Nephron progenitor cell (in vitro differentiated cells): Measurements from ENCODE around the gene PRCC.

Experiments used
- DNase-seq: peaks from one replicate; pipeline ENCODE4 v3.0.0; 2021
- H3K27ac Mint-ChIP-seq: 2 replicates; pipeline ENCODE4 v1.8.0; 2021; ENCODE audit warnings: mild to moderate bottlenecking, moderate library complexity, mixed read lengths
- H3K27me3 Mint-ChIP-seq: 2 replicates; pipeline ENCODE4 v1.8.0; 2021; ENCODE audit warnings: mild to moderate bottlenecking, low read depth, mixed read lengths; ENCODE audit not compliant: poor library complexity
- H3K36me3 Mint-ChIP-seq: 2 replicates; pipeline ENCODE4 v1.8.0; 2021; ENCODE audit warnings: low read depth, mixed read lengths
- H3K4me1 Mint-ChIP-seq: 2 replicates; pipeline ENCODE4 v1.8.0; 2021; ENCODE audit warnings: mixed read lengths
- H3K4me3 Mint-ChIP-seq: 2 replicates; pipeline ENCODE4 v1.8.0; 2021; ENCODE audit warnings: mild to moderate bottlenecking, moderate library complexity, mixed read lengths
- H3K9me3 Mint-ChIP-seq: 2 replicates; pipeline ENCODE4 v1.8.0; 2021; ENCODE audit warnings: mild to moderate bottlenecking, moderate library complexity, mixed read lengths
- TF ChIP-seq, protein P1 (sequence below): fragments of 200-600 bp; sonication (generic); IDR thresholded peaks from 2 replicates; pipeline ENCODE4 v1.5.0; 2021; ENCODE audit warnings: antibody characterized with exemption

The PRCC gene

DNA sequence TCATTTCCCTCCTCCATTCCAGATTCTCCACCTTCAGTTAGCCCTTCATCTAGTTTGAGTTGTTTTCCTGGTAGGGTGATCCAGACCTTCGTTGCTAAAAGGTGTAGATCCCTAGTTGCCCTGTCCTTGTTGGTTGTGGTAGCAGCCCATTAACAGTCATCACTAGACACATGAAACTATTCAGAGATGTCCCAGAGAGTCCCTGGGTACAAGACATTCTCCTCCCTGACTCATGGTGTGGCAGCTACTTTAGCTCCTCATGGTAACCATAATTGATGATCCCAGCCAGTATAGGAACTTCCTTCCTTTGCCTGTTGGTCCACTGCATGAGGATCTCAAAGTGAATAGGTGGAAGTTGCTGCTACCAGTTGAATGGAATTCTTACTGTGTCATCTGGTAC lies 55.3 kb downstream of the PRCC start:
- H3K4me3 Mint-ChIP-seq, result no peak overlapping the region
- no peak overlapping the region for H3K27ac Mint-ChIP-seq
- no peaks in the 10 kb centered on the region for H3K36me3 Mint-ChIP-seq
- H3K4me1 Mint-ChIP-seq, result no peaks in the 10 kb centered on the region
- TF ChIP-seq, protein P1, sequence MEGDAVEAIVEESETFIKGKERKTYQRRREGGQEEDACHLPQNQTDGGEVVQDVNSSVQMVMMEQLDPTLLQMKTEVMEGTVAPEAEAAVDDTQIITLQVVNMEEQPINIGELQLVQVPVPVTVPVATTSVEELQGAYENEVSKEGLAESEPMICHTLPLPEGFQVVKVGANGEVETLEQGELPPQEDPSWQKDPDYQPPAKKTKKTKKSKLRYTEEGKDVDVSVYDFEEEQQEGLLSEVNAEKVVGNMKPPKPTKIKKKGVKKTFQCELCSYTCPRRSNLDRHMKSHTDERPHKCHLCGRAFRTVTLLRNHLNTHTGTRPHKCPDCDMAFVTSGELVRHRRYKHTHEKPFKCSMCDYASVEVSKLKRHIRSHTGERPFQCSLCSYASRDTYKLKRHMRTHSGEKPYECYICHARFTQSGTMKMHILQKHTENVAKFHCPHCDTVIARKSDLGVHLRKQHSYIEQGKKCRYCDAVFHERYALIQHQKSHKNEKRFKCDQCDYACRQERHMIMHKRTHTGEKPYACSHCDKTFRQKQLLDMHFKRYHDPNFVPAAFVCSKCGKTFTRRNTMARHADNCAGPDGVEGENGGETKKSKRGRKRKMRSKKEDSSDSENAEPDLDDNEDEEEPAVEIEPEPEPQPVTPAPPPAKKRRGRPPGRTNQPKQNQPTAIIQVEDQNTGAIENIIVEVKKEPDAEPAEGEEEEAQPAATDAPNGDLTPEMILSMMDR, result no peak
- H3K9me3 Mint-ChIP-seq, result peaks cover 17% of the 10 kb centered on the region
- peaks cover 50% of the 10 kb centered on the region for H3K27me3 Mint-ChIP-seq
- no peak for DNase-seq

DNA sequence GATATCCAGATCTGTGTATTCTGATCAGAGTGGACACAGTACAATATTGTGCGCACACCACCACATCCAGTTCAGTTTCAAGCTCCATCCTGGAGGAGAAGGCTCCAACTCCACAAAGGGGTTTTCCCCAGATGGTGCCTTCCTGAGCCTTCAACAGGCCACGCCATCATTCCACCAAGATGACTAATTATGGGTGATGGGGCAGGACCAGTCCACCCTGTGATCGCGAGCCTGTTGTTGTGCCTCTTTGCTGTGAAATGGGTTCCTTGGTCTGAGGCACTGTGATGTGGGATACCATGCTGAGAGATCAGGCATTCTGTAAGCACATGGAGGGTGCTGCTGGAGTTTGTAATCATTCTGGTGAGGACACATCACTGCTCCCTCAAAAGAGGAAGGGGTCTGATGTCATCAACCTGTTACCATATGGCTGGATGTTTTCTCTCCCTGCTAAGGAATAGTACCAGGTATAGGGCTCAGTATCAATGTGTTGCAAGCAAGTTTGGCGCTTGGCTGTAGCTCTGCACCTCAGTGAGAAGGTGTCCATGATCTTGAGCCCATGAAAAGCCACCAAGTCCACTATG lies 56.0 kb downstream of the PRCC start:
- no peak for DNase-seq
- H3K4me3 Mint-ChIP-seq, result no peak overlapping the region
- no peak overlapping the region for H3K27ac Mint-ChIP-seq
- peaks cover 4% of the 10 kb centered on the region for H3K4me1 Mint-ChIP-seq
- H3K36me3 Mint-ChIP-seq, result no peaks in the 10 kb centered on the region
- TF ChIP-seq, protein P1, result no peak
- H3K9me3 Mint-ChIP-seq, result peaks cover 17% of the 10 kb centered on the region
- peaks cover 46% of the 10 kb centered on the region for H3K27me3 Mint-ChIP-seq

DNA sequence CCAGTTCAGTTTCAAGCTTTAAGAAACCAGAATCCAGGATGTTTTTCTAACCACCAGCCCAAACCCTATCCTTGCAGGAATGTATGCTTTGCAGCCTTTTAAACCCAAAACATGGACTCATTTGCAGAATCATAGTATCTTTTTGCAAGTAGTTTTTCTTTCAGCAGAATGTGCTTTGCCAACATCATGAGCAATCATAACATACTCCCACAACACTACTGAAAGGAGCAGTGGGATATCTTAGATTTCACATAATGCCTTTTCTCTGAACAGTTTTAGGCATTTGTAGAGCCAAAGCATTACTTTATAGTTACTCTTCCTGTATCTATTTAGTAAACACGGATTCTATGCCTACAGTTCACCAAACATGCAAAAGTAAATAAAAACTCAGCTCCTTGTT lies 59.3 kb downstream of the PRCC start:
- Mint-ChIP-seq H3K4me3 (no peak overlapping the region), H3K27me3 (peaks cover 35% of the 10 kb centered on the region), H3K4me1 (peaks cover 12% of the 10 kb centered on the region), H3K9me3 (no peaks in the 10 kb centered on the region), H3K27ac (no peak overlapping the region), H3K36me3 (no peaks in the 10 kb centered on the region)
- TF ChIP-seq, protein P1, result no peak
- DNase-seq, result no peak

DNA sequence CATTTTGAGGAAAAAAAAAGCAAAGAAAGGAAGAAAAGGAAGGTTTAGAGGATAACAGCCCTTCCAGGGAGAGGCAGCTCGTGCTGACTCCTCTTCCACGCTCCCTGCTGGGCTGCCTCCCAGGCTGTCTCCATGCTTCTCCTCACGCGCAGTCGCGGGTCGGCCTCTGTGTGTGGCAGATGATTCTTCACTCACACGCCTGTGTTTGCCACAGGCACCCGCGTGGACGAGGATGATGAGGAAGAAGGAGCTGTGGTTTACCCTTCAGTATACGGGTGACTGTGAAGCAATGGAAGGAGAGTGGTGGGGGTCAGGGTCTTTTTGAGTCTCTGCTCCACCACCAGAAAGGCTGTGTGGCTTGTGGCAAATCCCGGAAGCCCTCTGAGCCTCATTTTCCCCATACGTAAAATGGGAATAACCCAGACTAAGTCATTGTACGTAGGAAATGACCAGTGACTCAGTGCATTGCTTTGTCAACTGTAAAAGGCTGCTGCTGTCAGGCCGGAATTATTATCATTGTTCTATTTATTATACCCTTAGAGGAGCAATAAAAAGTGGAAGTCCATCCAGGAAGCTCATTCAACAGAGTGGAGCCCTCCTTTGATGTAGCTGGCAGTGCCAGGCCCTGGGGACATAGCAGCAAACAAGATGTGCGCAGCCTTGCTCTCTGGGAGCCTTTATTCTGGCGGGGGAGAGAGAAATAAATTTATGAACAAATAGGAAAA lies 61.2 kb downstream of the PRCC start:
- Mint-ChIP-seq H3K4me1 (peaks cover 12% of the 10 kb centered on the region), H3K36me3 (no peaks in the 10 kb centered on the region), H3K27ac (peak overlapping the region; percentile 7), H3K4me3 (no peak overlapping the region), H3K9me3 (no peaks in the 10 kb centered on the region), H3K27me3 (peaks cover 35% of the 10 kb centered on the region)
- no peak for DNase-seq
- TF ChIP-seq, protein P1, result no peak

DNA sequence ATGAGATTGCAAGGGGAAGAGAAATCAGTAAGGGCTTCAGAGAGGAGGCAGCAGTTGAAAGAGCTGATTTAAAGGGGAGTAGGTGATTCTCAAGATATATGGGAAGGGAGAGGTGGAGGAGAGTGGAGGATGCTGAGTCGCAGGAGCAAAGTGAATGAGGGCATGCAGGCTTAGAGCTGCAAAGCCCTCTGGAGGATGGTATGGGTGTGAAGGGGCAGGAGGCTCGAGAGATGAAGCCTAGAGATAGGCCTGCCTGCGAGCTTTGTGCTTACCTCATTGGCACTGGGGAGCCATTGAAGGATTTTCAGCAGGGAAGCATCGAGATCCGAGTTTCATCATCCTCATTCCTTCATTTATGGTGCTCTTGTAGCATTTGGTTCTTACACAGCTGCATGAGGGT lies 65.1 kb downstream of the PRCC start:
- TF ChIP-seq, protein P1, result no peak
- H3K27me3 Mint-ChIP-seq, result peaks cover 65% of the 10 kb centered on the region

DNA sequence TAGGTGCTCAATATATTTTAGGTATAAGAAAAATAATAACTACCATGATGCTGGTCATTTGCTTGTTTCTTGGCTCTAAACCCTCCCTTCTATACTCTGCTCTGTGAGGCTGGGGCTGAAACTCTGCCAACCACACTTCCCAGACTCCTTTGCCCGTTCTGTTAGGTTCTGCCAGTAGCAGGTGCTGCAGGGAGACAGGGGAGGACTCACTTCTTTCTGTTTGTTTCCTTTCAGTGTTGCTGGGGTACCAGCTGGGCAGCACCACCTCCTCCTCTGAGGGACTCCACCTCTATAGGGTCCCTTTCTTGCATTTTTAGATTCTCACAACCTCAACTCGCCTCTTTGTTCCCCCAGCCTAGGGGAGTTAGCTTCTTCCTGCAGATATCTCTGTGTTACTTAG lies 66.3 kb downstream of the PRCC start:
- peaks cover 29% of the 10 kb centered on the region for H3K4me1 Mint-ChIP-seq
- H3K27me3 Mint-ChIP-seq, result peaks cover 68% of the 10 kb centered on the region
- H3K9me3 Mint-ChIP-seq, result no peaks in the 10 kb centered on the region
- H3K27ac Mint-ChIP-seq, result no peak overlapping the region
- DNase-seq, result no peak
- H3K36me3 Mint-ChIP-seq, result no peaks in the 10 kb centered on the region
- TF ChIP-seq, protein P1, result no peak
- H3K4me3 Mint-ChIP-seq, result no peak overlapping the region

More for the DNA sequence above, 65.1 kb downstream of the PRCC start:
- Mint-ChIP-seq H3K9me3 (no peaks in the 10 kb centered on the region), H3K27ac (no peak overlapping the region), H3K4me3 (no peak overlapping the region), H3K4me1 (peaks cover 34% of the 10 kb centered on the region), H3K36me3 (no peaks in the 10 kb centered on the region)
- no peak for DNase-seq
